GM13976 (cell line): ENCODE measurements around the gene RBP2.

ENCODE experiments used
- DNase-seq: peaks from one replicate; pipeline ENCODE4 v3.0.0; 2012; ENCODE audit warnings: low spot score
- CTCF ChIP-seq: IDR thresholded peaks from 2 replicates; pipeline ENCODE4 v1.5.1; 2012; ENCODE audit warnings: borderline replicate concordance, mild to moderate bottlenecking; ENCODE audit not compliant: insufficient read depth; ENCODE audit errors: extremely low read depth, missing control alignments, control extremely low read depth
- in situ Hi-C: fragments of 300-500 bp; cut with MboI; formaldehyde crosslinking; loops from one replicate; pipeline ENCODE4 v1.12.0; 2022; ENCODE audit warnings: low sequenced_read_pairs, mixed read lengths, inconsistent platforms; ENCODE audit not compliant: unreplicated experiment

Gene RBP2

GRCh38 chr3:139509631-139510030 lies 33.3 kb upstream of the RBP2 start:
- DNase-seq, result no peak
- TF ChIP-seq CTCF, result no peak

GRCh38 chr3:139506766-139507165 lies 30.4 kb upstream of the RBP2 start:
- no peak for DNase-seq
- no peak for TF ChIP-seq CTCF
- in situ Hi-C loops, result no loop called here

More at GRCh38 chr3:139509631-139510030, 33.3 kb upstream of the RBP2 start:
- in situ Hi-C loops, result no loop called here

- TF ChIP-seq CTCF, result no peak
- no peak for DNase-seq
- in situ Hi-C loops, result no loop called here
Measured at GRCh38 chr3:139505829-139506386, 29.6 kb upstream of the RBP2 start.

- in situ Hi-C loops, result no loop called here
- DNase-seq, result no peak
- no peak for TF ChIP-seq CTCF
Measured at GRCh38 chr3:139499536-139499935, 23.2 kb upstream of the RBP2 start.

- in situ Hi-C loops, result no loop called here
- TF ChIP-seq CTCF, result no peak
- no peak for DNase-seq
Measured at GRCh38 chr3:139493826-139494385, 17.6 kb upstream of the RBP2 start.

GRCh38 chr3:139491966-139492365 lies 15.7 kb upstream of the RBP2 start:
- DNase-seq, result no peak
- in situ Hi-C loops, result no loop called here
- TF ChIP-seq CTCF, result no peak

- in situ Hi-C loops, result no loop called here
- DNase-seq, result no peak
- TF ChIP-seq CTCF, result no peak
Measured at GRCh38 chr3:139491027-139491700, 14.8 kb upstream of the RBP2 start.
